Measurements from ENCODE around the gene SULT4A1.
"Not testable (repeated sequence)": the region's sequence is repeated elsewhere in the genome, so short reads cannot be mapped to it uniquely, and the experiment has no call there.

The SULT4A1 gene

GRCh38 chr22:43885786-43886185 lies 23.5 kb upstream of the SULT4A1 start:
- DNase-seq = no peak

- DNase-seq = no peak
These were observed 23.0 kb upstream of the SULT4A1 start for GRCh38 chr22:43885319-43885671.

GRCh38 chr22:43884600-43885318 lies 22.4 kb upstream of the SULT4A1 start:
- DNase-seq = peak; percentile 28

GRCh38 chr22:43883719-43884415 lies 21.6 kb upstream of the SULT4A1 start:
- DNase-seq = no peak

GRCh38 chr22:43883012-43883661 lies 20.8 kb upstream of the SULT4A1 start:
- DNase-seq = peak; percentile 53

- DNase-seq = no peak
These were observed 19.9 kb upstream of the SULT4A1 start for GRCh38 chr22:43882122-43882767.

GRCh38 chr22:43881091-43882061 lies 19.1 kb upstream of the SULT4A1 start:
- no peak for DNase-seq

GRCh38 chr22:43880541-43880991 lies 18.3 kb upstream of the SULT4A1 start:
- DNase-seq = no peak

- no peak for DNase-seq
These were observed 17.7 kb upstream of the SULT4A1 start for GRCh38 chr22:43879901-43880540.

- no peak for DNase-seq
These were observed 16.7 kb upstream of the SULT4A1 start for GRCh38 chr22:43878831-43879550.

GRCh38 chr22:43878079-43878795 lies 15.9 kb upstream of the SULT4A1 start:
- no peak for DNase-seq

- no peak for DNase-seq
These were observed 14.7 kb upstream of the SULT4A1 start for GRCh38 chr22:43876866-43877509.

GRCh38 chr22:43869799-43870198 lies 7.5 kb upstream of the SULT4A1 start:
- DNase-seq = no peak

- not testable (repeated sequence) for DNase-seq
These were observed 6.7 kb upstream of the SULT4A1 start for GRCh38 chr22:43869001-43869400.

- DNase-seq = peak; percentile 61
These were observed 5.7 kb upstream of the SULT4A1 start for GRCh38 chr22:43867839-43868635.

GRCh38 chr22:43862882-43863202 lies 529 bp upstream of the SULT4A1 start:
- no peak for DNase-seq

GRCh38 chr22:43861529-43861928 lies 784 bp downstream of the SULT4A1 start:
- DNase-seq = peak; percentile 10

GRCh38 chr22:43860831-43861230 lies 1.5 kb downstream of the SULT4A1 start:
- no peak for DNase-seq

GRCh38 chr22:43860126-43860525 lies 2.2 kb downstream of the SULT4A1 start:
- DNase-seq = no peak
